ENCODE data around the gene SLC37A1.

Gene SLC37A1

GRCh38 chr21:42592156-42592820 lies 78.6 kb downstream of the SLC37A1 start:
- H4K91ac ChIP-seq (ENCODE audit: low read length), result peak overlapping the region; percentile 7
- no peaks in the 10 kb centered on the region for H3K36me3 ChIP-seq (ENCODE audit: control insufficient read depth in 1 of 2, insufficient read depth in 2 of 2, low read depth in 1 of 2, low read length in 2 of 2)
- H3K14ac ChIP-seq (ENCODE audit: low read length in 2 of 2), result no peak overlapping the region
- DNase-seq, result no peak
- H2AFZ ChIP-seq (ENCODE audit: low read depth, low read length), result no peak overlapping the region
- H3K4me3 ChIP-seq (ENCODE audit: insufficient read depth in 1 of 2, low read depth in 1 of 2, low read length in 2 of 2), result no peak overlapping the region
- H2AK5ac ChIP-seq (ENCODE audit: low read length, severe bottlenecking), result no peak overlapping the region
- no peak overlapping the region for H3K23ac ChIP-seq (ENCODE audit: low read length in 2 of 2)
- no peak overlapping the region for H3K4ac ChIP-seq (ENCODE audit: low read depth in 1 of 2, low read length in 2 of 2)
- no peak overlapping the region for H4K8ac ChIP-seq (ENCODE audit: low read length)
- no peaks in the 10 kb centered on the region for H3K79me1 ChIP-seq (replicated peaks; ENCODE audit: low read length, poor library complexity, severe bottlenecking)
- H2BK15ac ChIP-seq (ENCODE audit: low read depth, poor library complexity, severe bottlenecking), result no peak overlapping the region
- no peak overlapping the region for H2BK12ac ChIP-seq (ENCODE audit: low read length in 2 of 2)
- no peak overlapping the region for H3K9ac ChIP-seq (ENCODE audit: low read length)
- H3K27ac ChIP-seq (ENCODE audit: low read length, poor library complexity, severe bottlenecking), result no peak overlapping the region
- no peak overlapping the region for H2BK5ac ChIP-seq (ENCODE audit: low read depth, low read length, poor library complexity, severe bottlenecking)
- no peak overlapping the region for H3K4me2 ChIP-seq (ENCODE audit: low read length, poor library complexity, severe bottlenecking)
- peaks cover 3% of the 10 kb centered on the region for H3K4me1 ChIP-seq (ENCODE audit: control insufficient read depth, insufficient read depth, low read depth, low read length)
- peaks cover 23 to 55% of the 10 kb centered on the region in 2 experiments for H3K27me3 ChIP-seq (ENCODE audit: control insufficient read depth in 1 of 2, insufficient read depth in 1 of 2, low read length in 2 of 2)
- no peak overlapping the region for H3K18ac ChIP-seq (ENCODE audit: low read depth in 1 of 2, low read length in 2 of 2)
- H3K9me3 ChIP-seq (ENCODE audit: control insufficient read depth, low read length), result peaks cover under 1% of the 10 kb centered on the region
- H2BK120ac ChIP-seq (ENCODE audit: low read depth, low read length), result no peak overlapping the region
- 88% methylated on average over 18 of the region's 19 CpGs for WGBS

- Histone ChIP-seq H2BK120ac (ENCODE audit: low read depth, low read length) (no peak overlapping the region), H3K79me1 (replicated peaks; ENCODE audit: low read length, poor library complexity, severe bottlenecking) (no peaks in the 10 kb centered on the region), H3K4me1 (ENCODE audit: control insufficient read depth, insufficient read depth, low read depth, low read length) (peaks cover 3% of the 10 kb centered on the region), H3K23ac (ENCODE audit: low read length in 2 of 2) (no peak overlapping the region), H2AFZ (ENCODE audit: low read depth, low read length) (peak overlapping the region; percentile 65), H2BK15ac (ENCODE audit: low read depth, poor library complexity, severe bottlenecking) (peak overlapping the region; percentile 12), H4K8ac (ENCODE audit: low read length) (peak overlapping the region; percentile 96), H3K9ac (ENCODE audit: low read length) (peak overlapping the region; percentile 38), H3K4me3 (ENCODE audit: insufficient read depth in 1 of 2, low read depth in 1 of 2, low read length in 2 of 2) (no peak overlapping the region), H3K4me2 (ENCODE audit: low read length, poor library complexity, severe bottlenecking) (peak overlapping the region; percentile 32), H3K4ac (ENCODE audit: low read depth in 1 of 2, low read length in 2 of 2) (peak overlapping the region in 1 of 2 experiments; percentile 45), H3K18ac (ENCODE audit: low read depth in 1 of 2, low read length in 2 of 2) (peak overlapping the region; percentile 40 to 76), H3K14ac (ENCODE audit: low read length in 2 of 2) (no peak overlapping the region), H2BK12ac (ENCODE audit: low read length in 2 of 2) (peak overlapping the region; percentile 75 to 79), H3K9me3 (ENCODE audit: control insufficient read depth, low read length) (peaks cover 9% of the 10 kb centered on the region), H3K27ac (ENCODE audit: low read length, poor library complexity, severe bottlenecking) (no peak overlapping the region), H2AK5ac (ENCODE audit: low read length, severe bottlenecking) (no peak overlapping the region), H3K27me3 (ENCODE audit: control insufficient read depth in 1 of 2, insufficient read depth in 1 of 2, low read length in 2 of 2) (peaks cover 23 to 59% of the 10 kb centered on the region in 2 experiments), H4K91ac (ENCODE audit: low read length) (peak overlapping the region; percentile 96), H2BK5ac (ENCODE audit: low read depth, low read length, poor library complexity, severe bottlenecking) (no peak overlapping the region), H3K36me3 (ENCODE audit: control insufficient read depth in 1 of 2, insufficient read depth in 2 of 2, low read depth in 1 of 2, low read length in 2 of 2) (no peaks in the 10 kb centered on the region)
- peak; percentile 65 for DNase-seq
- WGBS, result 27% methylated on average over 27 of the region's 33 CpGs
These were observed 79.6 kb downstream of the SLC37A1 start for GRCh38 chr21:42593007-42593814.

- no peak overlapping the region for H3K27ac ChIP-seq (ENCODE audit: low read length, poor library complexity, severe bottlenecking)
- no peak overlapping the region for H2AFZ ChIP-seq (ENCODE audit: low read depth, low read length)
- H3K14ac ChIP-seq (ENCODE audit: low read length in 2 of 2), result no peak overlapping the region
- H2BK120ac ChIP-seq (ENCODE audit: low read depth, low read length), result no peak overlapping the region
- H4K91ac ChIP-seq (ENCODE audit: low read length), result no peak overlapping the region
- H2BK15ac ChIP-seq (ENCODE audit: low read depth, poor library complexity, severe bottlenecking), result no peak overlapping the region
- peaks cover 12% of the 10 kb centered on the region for H3K9me3 ChIP-seq (ENCODE audit: control insufficient read depth, low read length)
- no peak overlapping the region for H2BK5ac ChIP-seq (ENCODE audit: low read depth, low read length, poor library complexity, severe bottlenecking)
- no peak overlapping the region for H3K4ac ChIP-seq (ENCODE audit: low read depth in 1 of 2, low read length in 2 of 2)
- H3K9ac ChIP-seq (ENCODE audit: low read length), result no peak overlapping the region
- no peak for DNase-seq
- no peaks in the 10 kb centered on the region for H3K79me1 ChIP-seq (replicated peaks; ENCODE audit: low read length, poor library complexity, severe bottlenecking)
- H2AK5ac ChIP-seq (ENCODE audit: low read length, severe bottlenecking), result no peak overlapping the region
- no peak overlapping the region for H3K4me2 ChIP-seq (ENCODE audit: low read length, poor library complexity, severe bottlenecking)
- H3K18ac ChIP-seq (ENCODE audit: low read depth in 1 of 2, low read length in 2 of 2), result no peak overlapping the region
- H3K36me3 ChIP-seq (ENCODE audit: control insufficient read depth in 1 of 2, insufficient read depth in 2 of 2, low read depth in 1 of 2, low read length in 2 of 2), result no peaks in the 10 kb centered on the region
- H3K23ac ChIP-seq (ENCODE audit: low read length in 2 of 2), result no peak overlapping the region
- H3K4me1 ChIP-seq (ENCODE audit: control insufficient read depth, insufficient read depth, low read depth, low read length), result peaks cover 3% of the 10 kb centered on the region
- WGBS, result 89% methylated on average over 17 of the region's 17 CpGs
- H2BK12ac ChIP-seq (ENCODE audit: low read length in 2 of 2), result no peak overlapping the region
- H3K27me3 ChIP-seq (ENCODE audit: control insufficient read depth in 1 of 2, insufficient read depth in 1 of 2, low read length in 2 of 2), result peaks cover 23 to 66% of the 10 kb centered on the region in 2 experiments
- no peak overlapping the region for H4K8ac ChIP-seq (ENCODE audit: low read length)
- no peak overlapping the region for H3K4me3 ChIP-seq (ENCODE audit: insufficient read depth in 1 of 2, low read depth in 1 of 2, low read length in 2 of 2)
These were observed 81.1 kb downstream of the SLC37A1 start for GRCh38 chr21:42594616-42595282.
